Measurements from ENCODE around the gene HLA-DPB1. TPM values are rescaled to one million over a fixed set of nuclear protein-coding genes. Genes with fewer than 3 reads are reported as not detected.
A peak's percentile ranks its signal among the peaks of the same experiment; 100 is the strongest.

HLA-DPB1 gene
- total RNA-seq, 1 donor from 2014 or later: 10.9 TPM

DNA sequence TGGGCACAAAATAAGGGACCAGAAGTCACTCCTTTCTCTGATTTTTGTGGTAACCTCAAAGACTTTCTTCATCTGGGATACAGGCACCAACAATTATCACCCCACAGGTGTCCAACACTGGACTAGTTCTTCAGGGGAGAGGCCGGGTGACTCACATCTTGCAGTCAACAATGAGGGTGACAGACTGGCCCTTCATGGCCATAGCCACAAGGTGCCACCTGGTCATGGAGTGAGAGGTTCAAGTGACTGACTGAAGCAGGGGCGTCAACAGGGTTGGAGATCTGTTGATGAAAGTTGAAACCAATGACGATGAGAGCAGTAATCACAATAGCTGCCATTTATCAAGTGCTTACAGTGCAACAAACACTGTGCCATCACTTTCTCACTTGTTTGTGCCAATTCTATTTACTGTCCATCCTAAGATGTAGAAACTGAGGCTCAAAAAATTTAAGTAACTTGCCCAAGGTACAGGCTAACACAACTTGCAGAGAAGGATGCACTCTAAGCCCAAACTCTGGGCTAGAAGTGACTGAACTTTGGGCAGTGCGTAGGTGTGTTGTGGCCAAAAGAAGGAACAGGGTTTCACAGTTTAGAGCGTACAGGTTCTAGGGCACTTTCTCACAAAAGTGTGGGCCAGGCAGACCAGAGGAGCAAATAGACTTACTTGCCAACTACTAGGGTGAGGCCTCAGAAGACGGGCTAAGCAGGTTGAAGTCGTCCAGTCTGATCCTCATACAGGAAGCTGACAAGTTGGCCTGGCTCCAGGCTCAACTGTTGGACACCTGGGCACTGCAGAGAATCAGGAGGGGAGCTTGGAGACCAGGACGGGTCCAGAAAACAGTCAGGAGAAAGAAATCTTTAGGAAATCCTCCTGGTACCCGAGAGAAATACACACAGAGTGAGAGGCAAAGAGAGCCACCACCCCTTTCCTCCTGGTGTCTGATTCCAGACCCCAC, 30.4 kb downstream of the HLA-DPB1 start:
- TF ChIP-seq, protein P1, sequence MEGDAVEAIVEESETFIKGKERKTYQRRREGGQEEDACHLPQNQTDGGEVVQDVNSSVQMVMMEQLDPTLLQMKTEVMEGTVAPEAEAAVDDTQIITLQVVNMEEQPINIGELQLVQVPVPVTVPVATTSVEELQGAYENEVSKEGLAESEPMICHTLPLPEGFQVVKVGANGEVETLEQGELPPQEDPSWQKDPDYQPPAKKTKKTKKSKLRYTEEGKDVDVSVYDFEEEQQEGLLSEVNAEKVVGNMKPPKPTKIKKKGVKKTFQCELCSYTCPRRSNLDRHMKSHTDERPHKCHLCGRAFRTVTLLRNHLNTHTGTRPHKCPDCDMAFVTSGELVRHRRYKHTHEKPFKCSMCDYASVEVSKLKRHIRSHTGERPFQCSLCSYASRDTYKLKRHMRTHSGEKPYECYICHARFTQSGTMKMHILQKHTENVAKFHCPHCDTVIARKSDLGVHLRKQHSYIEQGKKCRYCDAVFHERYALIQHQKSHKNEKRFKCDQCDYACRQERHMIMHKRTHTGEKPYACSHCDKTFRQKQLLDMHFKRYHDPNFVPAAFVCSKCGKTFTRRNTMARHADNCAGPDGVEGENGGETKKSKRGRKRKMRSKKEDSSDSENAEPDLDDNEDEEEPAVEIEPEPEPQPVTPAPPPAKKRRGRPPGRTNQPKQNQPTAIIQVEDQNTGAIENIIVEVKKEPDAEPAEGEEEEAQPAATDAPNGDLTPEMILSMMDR (conservative IDR thresholded peaks at IDR 0.05): no peak
- Mint-ChIP-seq H3K4me3 (no peak overlapping the region), H3K27me3 (peaks cover 81% of the 10 kb centered on the region), H3K4me1 (ENCODE audit: unreplicated experiment) (no peaks in the 10 kb centered on the region), H3K36me3 (no peaks in the 10 kb centered on the region), H3K27ac (peak overlapping the region; percentile 39), H3K9me3 (peaks cover 18% of the 10 kb centered on the region)
- no peak for DNase-seq (ENCODE audit: extremely low spot score, unreplicated experiment)

- Mint-ChIP-seq H3K4me1 (ENCODE audit: unreplicated experiment) (no peaks in the 10 kb centered on the region), H3K36me3 (no peaks in the 10 kb centered on the region), H3K9me3 (peaks cover 8% of the 10 kb centered on the region), H3K27ac (no peak overlapping the region), H3K4me3 (no peak overlapping the region), H3K27me3 (peaks cover 85% of the 10 kb centered on the region)
- TF ChIP-seq, protein P1 (conservative IDR thresholded peaks at IDR 0.05): no peak
- no peak for DNase-seq (ENCODE audit: extremely low spot score, unreplicated experiment)
Measured at GRCh38 chr6:33107641-33108040, 31.9 kb downstream of the HLA-DPB1 start.

DNA sequence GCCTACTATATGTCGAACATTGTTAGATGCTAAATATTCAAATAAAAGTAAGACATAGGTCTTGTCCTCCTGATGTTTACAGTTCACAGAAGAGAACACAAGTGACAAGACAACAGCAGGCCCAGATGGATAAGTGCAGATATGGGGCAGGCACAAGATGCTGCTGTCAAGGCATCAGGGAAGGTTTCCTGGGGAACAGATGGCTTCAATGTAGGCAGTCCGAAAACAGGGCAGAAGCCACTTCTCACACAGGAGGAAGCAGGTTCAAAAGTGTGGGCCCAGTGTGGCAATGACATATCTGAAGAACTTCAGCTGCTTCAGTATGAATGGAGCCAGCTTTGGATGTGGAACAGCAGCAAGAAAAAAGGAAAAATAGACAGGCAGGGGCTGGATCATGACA, 32.5 kb downstream of the HLA-DPB1 start:
- H3K27ac Mint-ChIP-seq: no peak overlapping the region
- no peak overlapping the region for H3K4me3 Mint-ChIP-seq
- peaks cover 89% of the 10 kb centered on the region for H3K27me3 Mint-ChIP-seq
- no peaks in the 10 kb centered on the region for H3K4me1 Mint-ChIP-seq (ENCODE audit: unreplicated experiment)
- DNase-seq (ENCODE audit: extremely low spot score, unreplicated experiment): no peak
- TF ChIP-seq, protein P1 (conservative IDR thresholded peaks at IDR 0.05): no peak
- no peaks in the 10 kb centered on the region for H3K36me3 Mint-ChIP-seq
- H3K9me3 Mint-ChIP-seq: peaks cover 8% of the 10 kb centered on the region

GRCh38 chr6:33112148-33112547, 36.4 kb downstream of the HLA-DPB1 start:
- Mint-ChIP-seq H3K9me3 (no peaks in the 10 kb centered on the region), H3K4me3 (no peak overlapping the region), H3K27me3 (peaks cover 94% of the 10 kb centered on the region), H3K4me1 (ENCODE audit: unreplicated experiment) (peaks cover 7% of the 10 kb centered on the region), H3K27ac (no peak overlapping the region), H3K36me3 (no peaks in the 10 kb centered on the region)
- TF ChIP-seq, protein P1 (conservative IDR thresholded peaks at IDR 0.05): no peak
- no peak for DNase-seq (ENCODE audit: extremely low spot score, unreplicated experiment)

DNA sequence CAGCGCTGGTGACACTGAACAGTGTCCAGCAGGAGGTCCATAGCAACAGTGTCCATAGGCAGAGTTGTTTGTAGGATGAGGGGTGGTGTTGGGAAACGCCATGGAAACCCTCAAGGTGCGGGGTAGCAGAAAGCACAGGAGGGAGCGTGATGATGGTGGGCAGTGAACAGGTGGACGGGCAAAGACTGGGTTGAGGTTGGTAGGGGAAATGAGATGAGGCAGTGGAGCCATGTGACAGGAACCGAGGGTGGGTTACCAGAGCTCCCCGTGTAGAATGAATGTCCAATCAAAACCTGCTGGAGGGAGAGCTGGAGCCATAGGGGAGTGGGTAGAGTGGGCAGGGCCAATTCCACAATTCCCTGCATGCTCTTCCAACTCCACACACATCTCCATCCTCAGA, 38.0 kb downstream of the HLA-DPB1 start:
- Mint-ChIP-seq H3K27ac (no peak overlapping the region), H3K4me1 (ENCODE audit: unreplicated experiment) (peaks cover 21% of the 10 kb centered on the region), H3K9me3 (no peaks in the 10 kb centered on the region), H3K27me3 (peaks cover 95% of the 10 kb centered on the region), H3K36me3 (no peaks in the 10 kb centered on the region), H3K4me3 (no peak overlapping the region)
- TF ChIP-seq, protein P1 (conservative IDR thresholded peaks at IDR 0.05): no peak
- DNase-seq (ENCODE audit: extremely low spot score, unreplicated experiment): no peak

All from type B pancreatic cell (in vitro differentiated cells).